HEK293 (cell line): Measurements from ENCODE around the gene CFAP45.
"Not testable (repeated sequence)": the region's sequence is repeated elsewhere in the genome, so short reads cannot be mapped to it uniquely, and the experiment has no call there.

Source experiments
- CTCF ChIA-PET: fragments of 350-600 bp; formaldehyde crosslinking; extraction: SDS; loops from one replicate; lab custom pipeline; 2021; ENCODE audit warnings: antibody characterized with exemption; lab: Yijun Ruan, JAX
- POLR2A ChIA-PET: fragments of 300-600 bp; formaldehyde crosslinking; extraction: SDS; loops from one replicate; lab custom pipeline; 2020; ENCODE audit warnings: antibody characterized with exemption, inconsistent platforms; lab: Yijun Ruan, JAX
- H3K27ac ChIP-seq: fragments of 200-500 bp; sonication (Bioruptor generic); 2 replicates; pipeline ENCODE4 v1.5.1; 2014; ENCODE audit warnings: low read depth, low read length, control low read depth, inconsistent platforms; ENCODE audit errors: extremely low read depth
- H3K36me3 ChIP-seq, 2 experiments: fragments of 200-500 bp in 1 of 2; sonication (Bioruptor generic) in 1 of 2; 1 replicate in 1 of 2; 2 replicates in 1 of 2; pipeline ENCODE4 v1.5.1; 2014 to 2017; ENCODE audit warnings: inconsistent platforms in 2 of 2, low read length in 2 of 2; ENCODE audit not compliant: control insufficient read depth in 2 of 2, insufficient read depth in 1 of 2
- H3K4me1 ChIP-seq: fragments of 200-500 bp; sonication (Bioruptor generic); 2 replicates; pipeline ENCODE4 v1.5.1; 2014; ENCODE audit warnings: mild to moderate bottlenecking, low read length, inconsistent platforms; ENCODE audit not compliant: control insufficient read depth, insufficient read depth
- H3K4me3 ChIP-seq: 2 replicates; pipeline ENCODE4 v1.5.1; 2011; ENCODE audit warnings: low read depth, mild to moderate bottlenecking, control low read depth, low read length, moderate library complexity
- H3K9me3 ChIP-seq: fragments of 200-500 bp; sonication (Bioruptor generic); 2 replicates; pipeline ENCODE4 v1.5.1; 2014; ENCODE audit warnings: low read depth, low read length, inconsistent platforms; ENCODE audit not compliant: control insufficient read depth, insufficient read depth
- MYNN ChIP-seq: fragments of 450-650 bp; formaldehyde crosslinking; IDR thresholded peaks from 2 replicates; pipeline ENCODE4 v1.5.1; 2016; ENCODE audit warnings: missing biosample characterization, missing genetic modification characterization, borderline replicate concordance
- PRDM10 ChIP-seq: fragments of 450-650 bp; formaldehyde crosslinking; IDR thresholded peaks from 2 replicates; pipeline ENCODE4 v1.5.1; 2016; ENCODE audit warnings: missing biosample characterization, missing genetic modification characterization
- TRIM28 ChIP-seq: IDR thresholded peaks from 2 replicates; pipeline ENCODE4 v1.6.1; 2011; ENCODE audit warnings: low read length, control low read depth, borderline replicate concordance
- ZNF146 ChIP-seq: fragments of 450-650 bp; formaldehyde crosslinking; IDR thresholded peaks from 2 replicates; pipeline ENCODE4 v1.5.1; 2016; ENCODE audit warnings: missing biosample characterization, missing genetic modification characterization
- ZNF155 ChIP-seq: fragments of 450-650 bp; formaldehyde crosslinking; IDR thresholded peaks from 2 replicates; pipeline ENCODE4 v1.5.1; 2016; ENCODE audit warnings: missing biosample characterization, missing genetic modification characterization
- ZNF707 ChIP-seq: fragments of 450-650 bp; formaldehyde crosslinking; IDR thresholded peaks from 2 replicates; pipeline ENCODE4 v1.5.1; 2016; ENCODE audit warnings: missing biosample characterization, missing genetic modification characterization
- ZNF792 ChIP-seq: fragments of 450-650 bp; formaldehyde crosslinking; IDR thresholded peaks from 2 replicates; pipeline ENCODE4 v1.5.1; 2016; ENCODE audit warnings: missing biosample characterization, missing genetic modification characterization
- TF ChIP-seq, protein P1 (sequence below): fragments of 450-650 bp; formaldehyde crosslinking; IDR thresholded peaks from 2 replicates; pipeline ENCODE4 v1.5.1; 2017; ENCODE audit warnings: missing biosample characterization, missing genetic modification characterization
- TF ChIP-seq, protein P2 (sequence below): fragments of 450-650 bp; formaldehyde crosslinking; IDR thresholded peaks from 2 replicates; pipeline ENCODE4 v1.5.1; 2016; ENCODE audit warnings: missing biosample characterization, missing genetic modification characterization
- TF ChIP-seq, protein P3 (sequence below): fragments of 450-650 bp; formaldehyde crosslinking; IDR thresholded peaks from 2 replicates; pipeline ENCODE4 v1.5.1; 2016; ENCODE audit warnings: missing biosample characterization, missing genetic modification characterization, borderline replicate concordance

The CFAP45 gene

DNA sequence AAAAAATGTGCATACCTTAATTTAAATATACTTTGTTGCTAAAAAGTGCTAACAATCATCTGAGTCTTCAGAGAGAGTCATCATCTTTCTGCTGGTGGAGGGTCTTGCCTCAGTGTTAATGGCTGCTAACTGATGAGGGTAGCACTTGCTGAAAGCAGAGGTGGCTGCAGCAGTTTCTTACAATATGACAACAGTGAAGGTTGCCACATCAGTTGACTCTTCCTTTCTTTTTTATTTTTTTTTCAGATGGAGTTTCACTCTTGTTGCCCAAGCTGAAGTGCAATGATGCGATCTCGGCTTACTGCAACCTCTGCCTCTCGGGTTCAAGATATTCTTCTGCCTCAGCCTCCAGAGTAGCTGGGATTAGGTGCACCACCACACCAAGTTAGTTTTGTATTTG, 2.6 kb upstream of the CFAP45 start:
- ChIA-PET POLR2A (no interaction called here), CTCF (interaction anchor here (0.6 to 1.9 kb wide), 3 partner anchors 10 to 43 kb away, joined by 3 to 9 read pairs (median 4); no protein-coding TSS in a partner anchor)
- Histone ChIP-seq H3K9me3 (no peaks in the 10 kb centered on the region), H3K36me3 (no peaks in the 10 kb centered on the region), H3K4me1 (no peaks in the 10 kb centered on the region), H3K4me3 (no peak overlapping the region), H3K27ac (no peak overlapping the region)
- TF ChIP-seq ZNF707 (tag by site-specific recombination) (no peak), ZNF146 (no peak), PRDM10 (no peak)
- TF ChIP-seq, protein P1, sequence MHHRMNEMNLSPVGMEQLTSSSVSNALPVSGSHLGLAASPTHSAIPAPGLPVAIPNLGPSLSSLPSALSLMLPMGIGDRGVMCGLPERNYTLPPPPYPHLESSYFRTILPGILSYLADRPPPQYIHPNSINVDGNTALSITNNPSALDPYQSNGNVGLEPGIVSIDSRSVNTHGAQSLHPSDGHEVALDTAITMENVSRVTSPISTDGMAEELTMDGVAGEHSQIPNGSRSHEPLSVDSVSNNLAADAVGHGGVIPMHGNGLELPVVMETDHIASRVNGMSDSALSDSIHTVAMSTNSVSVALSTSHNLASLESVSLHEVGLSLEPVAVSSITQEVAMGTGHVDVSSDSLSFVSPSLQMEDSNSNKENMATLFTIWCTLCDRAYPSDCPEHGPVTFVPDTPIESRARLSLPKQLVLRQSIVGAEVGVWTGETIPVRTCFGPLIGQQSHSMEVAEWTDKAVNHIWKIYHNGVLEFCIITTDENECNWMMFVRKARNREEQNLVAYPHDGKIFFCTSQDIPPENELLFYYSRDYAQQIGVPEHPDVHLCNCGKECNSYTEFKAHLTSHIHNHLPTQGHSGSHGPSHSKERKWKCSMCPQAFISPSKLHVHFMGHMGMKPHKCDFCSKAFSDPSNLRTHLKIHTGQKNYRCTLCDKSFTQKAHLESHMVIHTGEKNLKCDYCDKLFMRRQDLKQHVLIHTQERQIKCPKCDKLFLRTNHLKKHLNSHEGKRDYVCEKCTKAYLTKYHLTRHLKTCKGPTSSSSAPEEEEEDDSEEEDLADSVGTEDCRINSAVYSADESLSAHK (tag by site-specific recombination): no peak

DNA sequence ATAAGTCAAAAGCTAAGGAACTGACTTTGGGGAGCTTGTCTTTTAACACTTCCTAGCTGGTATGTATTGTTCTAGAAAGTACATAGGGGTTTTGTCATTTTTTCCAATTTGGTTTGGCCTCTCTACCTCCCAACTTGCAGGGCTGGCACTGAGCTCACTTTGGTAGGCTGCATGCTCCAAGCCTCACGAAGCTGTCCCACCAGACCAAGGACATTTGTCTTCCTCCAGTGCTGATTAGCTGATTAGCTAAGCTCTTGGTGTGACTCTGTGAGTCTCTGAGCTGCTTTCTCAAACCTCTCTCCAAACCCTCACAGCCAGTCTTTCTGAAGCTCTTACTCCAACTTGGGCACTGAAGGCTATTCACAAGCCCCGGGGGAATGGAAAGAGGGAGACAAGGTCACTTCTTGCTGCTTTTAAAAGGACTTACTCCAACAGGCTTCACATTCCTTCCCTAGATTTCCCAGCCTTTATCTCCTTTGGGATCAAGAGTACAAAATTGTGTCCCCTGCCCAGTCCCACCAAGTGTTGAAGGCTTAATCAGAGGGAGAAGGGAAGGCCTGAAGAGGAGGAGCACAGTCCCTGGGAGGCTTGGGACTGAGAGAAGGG, 893 bp upstream of the CFAP45 start:
- Histone ChIP-seq H3K4me3 (no peak overlapping the region), H3K9me3 (no peaks in the 10 kb centered on the region), H3K27ac (no peak overlapping the region), H3K36me3 (no peaks in the 10 kb centered on the region), H3K4me1 (no peaks in the 10 kb centered on the region)
- CTCF ChIA-PET: interaction anchor here (0.6 to 1.8 kb wide), 4 partner anchors 9 to 124 kb away, joined by 3 to 11 read pairs (median 6); no protein-coding TSS in a partner anchor
- POLR2A ChIA-PET: no interaction called here
- TF ChIP-seq MYNN (tag by site-specific recombination) (no peak), TRIM28 (peak; percentile 29; the same call in 1 of the 2 replicates), ZNF792 (tag by site-specific recombination) (no peak), ZNF155 (tag by site-specific recombination) (no peak)
- TF ChIP-seq, protein P2, sequence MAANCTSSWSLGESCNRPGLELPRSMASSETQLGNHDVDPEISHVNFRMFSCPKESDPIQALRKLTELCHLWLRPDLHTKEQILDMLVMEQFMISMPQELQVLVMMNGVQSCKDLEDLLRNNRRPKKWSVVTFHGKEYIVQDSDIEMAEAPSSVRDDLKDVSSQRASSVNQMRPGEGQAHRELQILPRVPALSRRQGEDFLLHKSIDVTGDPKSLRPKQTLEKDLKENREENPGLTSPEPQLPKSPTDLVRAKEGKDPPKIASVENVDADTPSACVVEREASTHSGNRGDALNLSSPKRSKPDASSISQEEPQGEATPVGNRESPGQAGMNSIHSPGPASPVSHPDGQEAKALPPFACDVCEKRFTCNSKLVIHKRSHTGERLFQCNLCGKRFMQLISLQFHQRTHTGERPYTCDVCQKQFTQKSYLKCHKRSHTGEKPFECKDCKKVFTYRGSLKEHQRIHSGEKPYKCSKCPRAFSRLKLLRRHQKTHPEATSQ (tag by site-specific recombination): no peak
- TF ChIP-seq, protein P3, sequence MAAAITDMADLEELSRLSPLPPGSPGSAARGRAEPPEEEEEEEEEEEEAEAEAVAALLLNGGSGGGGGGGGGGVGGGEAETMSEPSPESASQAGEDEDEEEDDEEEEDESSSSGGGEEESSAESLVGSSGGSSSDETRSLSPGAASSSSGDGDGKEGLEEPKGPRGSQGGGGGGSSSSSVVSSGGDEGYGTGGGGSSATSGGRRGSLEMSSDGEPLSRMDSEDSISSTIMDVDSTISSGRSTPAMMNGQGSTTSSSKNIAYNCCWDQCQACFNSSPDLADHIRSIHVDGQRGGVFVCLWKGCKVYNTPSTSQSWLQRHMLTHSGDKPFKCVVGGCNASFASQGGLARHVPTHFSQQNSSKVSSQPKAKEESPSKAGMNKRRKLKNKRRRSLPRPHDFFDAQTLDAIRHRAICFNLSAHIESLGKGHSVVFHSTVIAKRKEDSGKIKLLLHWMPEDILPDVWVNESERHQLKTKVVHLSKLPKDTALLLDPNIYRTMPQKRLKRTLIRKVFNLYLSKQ: no peak

GRCh38 chr1:159899634-159900033, 331 bp downstream of the CFAP45 start:
- H3K4me3 ChIP-seq, H3K9me3 ChIP-seq, H3K4me1 ChIP-seq, H3K36me3 ChIP-seq, POLR2A ChIA-PET, H3K27ac ChIP-seq: not testable (repeated sequence)
- CTCF ChIA-PET: interaction anchor here (1.6 kb wide), 1 partner anchor 8 kb away, joined by 11 read pairs; no protein-coding TSS in a partner anchor
